ENCODE data around the gene EFTUD2.

Gene EFTUD2

GRCh38 chr17:44829523-44830358, 69.5 kb downstream of the EFTUD2 start, which contains the start of gene GJC1:
Gene GJC1, minus strand, starts transcription at chr17:44830287. Its CDS starts 24,470 bp downstream, at chr17:44805817.
- peaks cover 14% of the 10 kb centered on the region for H3K4me1 ChIP-seq (ENCODE audit: control insufficient read depth, insufficient read depth, low read length)
- POLR2A ChIA-PET = interaction anchor here (1.0 to 1.2 kb wide), 5 partner anchors 9 to 319 kb away, joined by 3 to 9 read pairs (median 5); partner anchors contain the start of genes DBF4B and HEXIM1
- CTCF ChIA-PET = interaction anchor here (0.6 to 3.2 kb wide), 6 partner anchors 20 to 306 kb away, joined by 3 to 40 read pairs (median 9); partner anchors contain the start of gene ACBD4
- TF ChIP-seq ZNF664 (tag by site-specific recombination; IDR thresholded peaks at IDR 0.05) (no peak), MZF1 (tag by site-specific recombination; IDR thresholded peaks at IDR 0.05; ENCODE audit: borderline replicate concordance) (no peak), ZNF518A (tag by site-specific recombination; conservative IDR thresholded peaks at IDR 0.05; ENCODE audit: low read depth) (no peak), ZNF549 (tag by site-specific recombination; IDR thresholded peaks at IDR 0.05) (no peak), KLF1 (tag by site-specific recombination; IDR thresholded peaks at IDR 0.05) (peak; percentile 34; the same call in 1 of the 2 replicates), GLI4 (tag by site-specific recombination; IDR thresholded peaks at IDR 0.05) (no peak), ZBTB48 (tag by site-specific recombination; IDR thresholded peaks at IDR 0.05) (0 out of 2 replicates have a peak, but pooled peaks have one; percentile 41), SP2 (tag by site-specific recombination; IDR thresholded peaks at IDR 0.05) (0 out of 2 replicates have a peak, but pooled peaks have one; percentile 23), ZNF777 (tag by site-specific recombination; IDR thresholded peaks at IDR 0.05; ENCODE audit: borderline replicate concordance) (no peak), ZNF211 (tag by site-specific recombination; IDR thresholded peaks at IDR 0.05; ENCODE audit: low read depth) (no peak), OVOL3 (tag by site-specific recombination; IDR thresholded peaks at IDR 0.05) (no peak), ZNF488 (tag by site-specific recombination; IDR thresholded peaks at IDR 0.05) (no peak), ZNF610 (tag by site-specific recombination; IDR thresholded peaks at IDR 0.05; ENCODE audit: borderline replicate concordance) (no peak), ZNF10 (tag by site-specific recombination; IDR thresholded peaks at IDR 0.05) (0 out of 2 replicates have a peak, but pooled peaks have one; percentile 2), ZNF785 (tag by site-specific recombination; IDR thresholded peaks at IDR 0.05) (no peak), AEBP2 (tag by site-specific recombination; IDR thresholded peaks at IDR 0.05; ENCODE audit: borderline replicate concordance) (no peak), ZNF580 (tag by site-specific recombination; IDR thresholded peaks at IDR 0.05) (no peak), ZNF324 (tag by site-specific recombination; IDR thresholded peaks at IDR 0.05) (no peak), ZNF600 (tag by site-specific recombination; IDR thresholded peaks at IDR 0.05) (no peak), ZNF202 (tag by site-specific recombination; IDR thresholded peaks at IDR 0.05; ENCODE audit: borderline replicate concordance) (no peak), PRDM1 (tag by site-specific recombination; IDR thresholded peaks at IDR 0.05) (no peak), ZNF555 (tag by site-specific recombination; conservative IDR thresholded peaks at IDR 0.05) (no peak), ZEB2 (tag by site-specific recombination; IDR thresholded peaks at IDR 0.05) (no peak), ZSCAN5A (tag by site-specific recombination; IDR thresholded peaks at IDR 0.05) (no peak), GFI1B (tag by site-specific recombination; IDR thresholded peaks at IDR 0.05) (no peak), ZNF37A (tag by site-specific recombination; IDR thresholded peaks at IDR 0.05) (no peak), SCRT2 (tag by site-specific recombination; IDR thresholded peaks at IDR 0.05) (no peak), ZNF140 (tag by site-specific recombination; IDR thresholded peaks at IDR 0.05) (no peak), ZNF76 (tag by site-specific recombination; IDR thresholded peaks at IDR 0.05; ENCODE audit: borderline replicate concordance, low read depth) (no peak)

More at GRCh38 chr17:44829523-44830358, 69.5 kb downstream of the EFTUD2 start, which contains the start of gene GJC1:
- Histone ChIP-seq H3K9me3 (ENCODE audit: control insufficient read depth, insufficient read depth, low read depth, low read length) (no peaks in the 10 kb centered on the region), H3K4me3 (ENCODE audit: low read depth, low read length) (peak within 1 kb of the TSS; percentile 78), H3K27ac (ENCODE audit: extremely low read depth, low read depth, low read length) (peak within 1 kb of the TSS; percentile 93), H3K36me3 (ENCODE audit: control insufficient read depth in 2 of 2, insufficient read depth in 1 of 2, low read length in 2 of 2) (no peaks in the 10 kb centered on the region; a peak in 1 of 3 replicates)

Data from HEK293 (cell line).